BLaER1 (cell line): ENCODE measurements around the gene COL12A1.

Experiments used
- H3K27ac ChIP-seq: shearing (Covaris generic); formaldehyde crosslinking; 2 replicates; pipeline ENCODE4 v1.8.1; 2022
- H3K27me3 ChIP-seq: shearing (Covaris generic); formaldehyde crosslinking; 2 replicates; pipeline ENCODE4 v1.8.1; 2022
- H3K36me3 ChIP-seq: shearing (Covaris generic); formaldehyde crosslinking; 2 replicates; pipeline ENCODE4 v1.8.1; 2022
- H3K4me1 ChIP-seq: shearing (Covaris generic); formaldehyde crosslinking; 2 replicates; pipeline ENCODE4 v1.8.1; 2022
- H3K4me2 ChIP-seq: shearing (Covaris generic); formaldehyde crosslinking; 2 replicates; pipeline ENCODE4 v1.8.1; 2022
- H3K4me3 ChIP-seq: shearing (Covaris generic); formaldehyde crosslinking; 2 replicates; pipeline ENCODE4 v1.8.1; 2022
- H3K9ac ChIP-seq: shearing (Covaris generic); formaldehyde crosslinking; 2 replicates; pipeline ENCODE4 v1.8.1; 2022
- H3K9me3 ChIP-seq: shearing (Covaris generic); formaldehyde crosslinking; 2 replicates; pipeline ENCODE4 v1.8.1; 2022
- H4K20me1 ChIP-seq: shearing (Covaris generic); formaldehyde crosslinking; 2 replicates; pipeline ENCODE4 v1.8.1; 2022
- Cebpa-rat ChIP-seq: shearing (Covaris generic); IDR thresholded peaks from 2 replicates; pipeline ENCODE4 v1.8.1; 2022

COL12A1 gene

DNA sequence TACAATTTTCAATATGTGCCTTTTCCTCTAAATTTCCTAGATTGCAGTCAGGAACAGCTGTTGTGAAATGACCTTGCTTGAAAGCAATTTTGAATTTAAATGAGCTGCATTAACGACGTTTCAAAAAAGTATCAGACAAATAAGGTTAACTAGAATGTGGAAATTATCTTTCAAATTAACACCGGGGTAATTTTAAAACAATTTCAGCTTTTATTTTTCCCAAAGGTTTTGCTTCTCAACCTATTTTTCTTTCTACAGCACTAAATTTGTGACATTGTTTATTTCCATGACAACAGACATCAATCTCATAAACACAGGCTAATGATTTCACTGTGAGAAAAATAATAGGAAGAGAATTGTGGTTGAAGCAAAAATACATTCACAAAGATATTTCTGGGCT, 38.5 kb downstream of the COL12A1 start:
- Histone ChIP-seq H3K36me3 (no peaks in the 10 kb centered on the region), H3K9ac (no peak overlapping the region), H3K27me3 (no peaks in the 10 kb centered on the region), H4K20me1 (no peaks in the 10 kb centered on the region), H3K9me3 (no peaks in the 10 kb centered on the region), H3K4me1 (no peaks in the 10 kb centered on the region), H3K4me3 (no peak overlapping the region), H3K4me2 (no peak overlapping the region), H3K27ac (no peak overlapping the region)
- no peak for TF ChIP-seq Cebpa-rat

DNA sequence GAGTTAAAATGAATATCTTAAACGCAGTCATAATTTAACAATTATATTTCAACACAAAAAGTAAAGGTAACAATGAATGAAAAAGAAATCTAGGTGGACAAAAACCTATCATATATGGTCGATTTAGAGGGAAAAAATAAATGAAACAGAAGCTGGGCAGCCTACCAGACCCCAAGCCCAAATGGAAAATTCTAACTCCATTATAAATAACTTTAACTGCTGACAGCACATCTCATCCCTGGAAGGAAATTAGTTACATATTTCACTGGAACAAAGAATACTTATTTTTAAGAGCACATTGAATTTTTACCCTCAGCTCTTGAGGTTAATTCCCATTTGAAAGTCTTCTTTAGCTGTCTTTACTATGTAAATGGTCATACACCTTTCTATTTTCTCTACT, 39.1 kb downstream of the COL12A1 start:
- no peak for TF ChIP-seq Cebpa-rat
- H4K20me1 ChIP-seq: no peaks in the 10 kb centered on the region
- H3K36me3 ChIP-seq: no peaks in the 10 kb centered on the region
- no peaks in the 10 kb centered on the region for H3K27me3 ChIP-seq
- H3K4me3 ChIP-seq: no peak overlapping the region
- H3K27ac ChIP-seq: no peak overlapping the region
- H3K9ac ChIP-seq: no peak overlapping the region
- H3K9me3 ChIP-seq: no peaks in the 10 kb centered on the region
- H3K4me2 ChIP-seq: no peak overlapping the region
- no peaks in the 10 kb centered on the region for H3K4me1 ChIP-seq

DNA sequence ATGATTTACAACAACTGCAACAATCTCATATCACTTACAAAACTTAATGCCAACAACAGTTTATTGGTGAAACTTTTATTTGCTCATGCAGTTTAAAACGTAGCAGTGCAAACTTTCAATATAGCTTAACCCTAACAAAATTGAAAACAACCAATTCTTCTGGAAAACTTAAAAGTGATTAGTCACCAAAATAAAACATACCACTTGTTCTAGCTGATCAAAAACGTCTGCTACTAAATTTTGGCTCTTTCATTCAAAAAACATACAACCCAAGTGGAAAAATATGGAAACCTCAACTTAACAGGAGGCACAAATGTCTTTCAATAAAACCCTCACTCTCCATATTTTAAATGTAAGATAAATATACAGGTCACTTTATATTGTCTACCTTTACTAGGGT, 39.6 kb downstream of the COL12A1 start:
- no peaks in the 10 kb centered on the region for H3K9me3 ChIP-seq
- H3K4me2 ChIP-seq: no peak overlapping the region
- H3K27ac ChIP-seq: no peak overlapping the region
- no peak overlapping the region for H3K9ac ChIP-seq
- TF ChIP-seq Cebpa-rat: no peak
- no peaks in the 10 kb centered on the region for H3K27me3 ChIP-seq
- H3K36me3 ChIP-seq: no peaks in the 10 kb centered on the region
- H3K4me1 ChIP-seq: no peaks in the 10 kb centered on the region
- H4K20me1 ChIP-seq: no peaks in the 10 kb centered on the region
- no peak overlapping the region for H3K4me3 ChIP-seq

DNA sequence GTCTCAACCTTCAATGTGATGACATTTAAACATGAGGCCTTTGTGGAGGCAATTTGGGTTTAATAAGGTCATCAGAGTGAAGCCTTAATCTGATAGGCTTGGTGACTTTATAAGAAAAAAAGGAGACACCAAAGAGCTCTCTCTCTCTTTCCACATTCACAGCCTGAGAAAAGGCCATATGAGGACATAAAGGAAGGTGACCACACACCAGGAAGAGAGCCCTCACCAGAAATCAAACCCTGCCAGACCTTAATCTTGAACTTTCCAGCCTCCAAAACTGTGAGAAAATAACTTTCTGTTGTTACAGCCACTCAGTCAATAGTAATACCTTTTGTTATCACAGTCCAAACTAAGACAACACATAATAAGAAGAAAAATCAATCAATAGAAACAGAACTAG, 47.7 kb downstream of the COL12A1 start:
- Histone ChIP-seq H3K27ac (no peak overlapping the region), H3K9me3 (no peaks in the 10 kb centered on the region), H4K20me1 (no peaks in the 10 kb centered on the region), H3K36me3 (no peaks in the 10 kb centered on the region), H3K9ac (no peak overlapping the region), H3K27me3 (no peaks in the 10 kb centered on the region), H3K4me2 (no peak overlapping the region), H3K4me1 (no peaks in the 10 kb centered on the region), H3K4me3 (no peak overlapping the region)
- TF ChIP-seq Cebpa-rat: no peak

DNA sequence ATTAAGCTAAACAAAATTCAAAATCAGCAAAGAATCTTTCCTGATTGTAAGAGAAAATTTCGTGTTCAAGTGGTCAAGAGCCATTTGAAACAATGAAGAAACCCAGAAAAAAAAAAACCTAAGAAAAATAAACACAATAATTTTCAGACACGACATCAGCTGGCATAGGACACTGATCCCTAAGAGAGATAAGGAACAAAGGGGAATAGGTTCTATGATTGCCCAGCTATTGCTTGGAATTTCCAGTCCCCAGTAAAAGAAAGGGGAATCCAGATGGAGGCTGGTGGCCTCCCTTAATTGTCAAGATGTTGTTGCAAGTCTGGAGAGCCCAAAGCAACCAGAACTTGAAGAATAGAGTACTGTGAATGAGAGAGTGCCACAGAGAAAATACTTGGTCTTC, 48.5 kb downstream of the COL12A1 start:
- Histone ChIP-seq H3K27me3 (no peaks in the 10 kb centered on the region), H3K4me3 (no peak overlapping the region), H3K4me1 (no peaks in the 10 kb centered on the region), H3K36me3 (no peaks in the 10 kb centered on the region), H3K4me2 (no peak overlapping the region), H3K27ac (no peak overlapping the region), H3K9me3 (no peaks in the 10 kb centered on the region), H4K20me1 (no peaks in the 10 kb centered on the region), H3K9ac (no peak overlapping the region)
- TF ChIP-seq Cebpa-rat: no peak

DNA sequence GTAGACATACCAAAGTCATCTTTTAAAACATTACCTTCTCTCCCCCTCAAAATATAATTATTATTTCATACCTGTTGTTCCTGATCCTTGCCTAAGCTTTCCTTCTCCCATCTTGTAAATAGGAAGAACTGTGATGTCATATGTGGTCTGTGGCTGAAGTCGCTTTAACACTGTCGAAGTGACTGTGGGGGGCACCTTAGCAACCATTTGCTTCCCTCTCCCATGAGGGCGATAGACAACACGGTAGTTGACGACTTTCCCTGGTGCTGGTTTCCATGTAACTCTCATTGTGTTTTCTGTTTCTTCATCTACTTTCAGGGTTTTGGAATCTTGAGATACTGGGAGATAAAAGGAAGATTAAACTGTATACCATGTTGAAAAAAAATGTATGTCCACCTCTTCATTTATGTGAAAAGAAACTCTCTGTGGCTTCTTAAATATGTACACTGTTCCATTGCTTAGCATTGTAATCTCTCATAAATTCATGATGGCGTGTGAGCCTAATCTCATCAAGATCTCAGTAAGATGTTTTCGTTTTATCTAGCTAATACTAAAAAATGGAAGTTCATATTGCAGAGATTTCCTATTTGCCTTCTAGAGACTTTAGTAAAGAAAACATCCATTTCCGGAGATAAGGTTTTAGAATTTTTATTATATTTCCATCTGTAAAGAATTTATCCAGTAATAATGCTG, 49.5 kb downstream of the COL12A1 start:
- TF ChIP-seq Cebpa-rat: no peak
- Histone ChIP-seq H3K27me3 (no peaks in the 10 kb centered on the region), H3K4me1 (no peaks in the 10 kb centered on the region), H3K4me3 (no peak overlapping the region), H3K9ac (no peak overlapping the region), H3K4me2 (no peak overlapping the region), H3K27ac (no peak overlapping the region), H3K9me3 (no peaks in the 10 kb centered on the region), H3K36me3 (no peaks in the 10 kb centered on the region), H4K20me1 (no peaks in the 10 kb centered on the region)

DNA sequence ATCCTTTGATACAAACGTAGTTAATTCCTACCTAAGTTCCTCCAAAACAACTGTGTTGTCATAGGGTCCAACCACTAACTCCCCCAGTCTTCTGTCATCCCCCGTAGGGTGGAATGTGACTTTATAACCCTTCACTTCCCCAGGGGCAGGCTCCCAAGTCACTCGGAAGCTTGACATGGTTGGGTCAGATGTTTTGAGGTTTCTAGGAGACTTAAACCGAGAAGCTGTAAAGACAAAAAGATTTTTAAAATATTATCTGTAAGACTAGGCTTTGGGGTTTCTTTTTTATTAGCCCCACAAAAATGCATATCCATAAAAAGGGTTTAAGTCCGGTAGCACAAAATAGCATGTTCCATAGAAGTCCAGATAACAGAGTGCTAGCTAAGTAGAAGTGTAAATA, 50.2 kb downstream of the COL12A1 start:
- no peak for TF ChIP-seq Cebpa-rat
- H3K36me3 ChIP-seq: no peaks in the 10 kb centered on the region
- H4K20me1 ChIP-seq: no peaks in the 10 kb centered on the region

DNA sequence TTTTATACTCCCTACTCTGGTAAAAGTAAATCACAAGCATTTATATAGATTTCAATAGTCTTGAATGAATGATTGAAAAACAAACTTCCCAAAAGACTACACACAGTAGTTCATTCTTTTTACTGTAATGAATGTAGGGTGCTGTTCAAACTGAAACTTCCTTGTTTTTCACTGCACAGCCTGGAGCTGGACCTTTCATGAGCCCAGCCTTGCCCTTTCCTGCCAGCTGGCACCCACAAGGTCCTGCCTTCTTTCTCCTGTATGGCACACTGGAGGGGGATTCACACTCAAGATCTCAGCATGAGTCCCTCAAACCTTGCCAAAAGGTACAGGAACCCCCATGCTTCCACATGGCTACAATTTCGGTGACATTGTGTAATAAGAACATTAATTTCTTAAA, 50.9 kb downstream of the COL12A1 start:
- H3K4me3 ChIP-seq: no peak overlapping the region
- TF ChIP-seq Cebpa-rat: no peak
- no peaks in the 10 kb centered on the region for H3K9me3 ChIP-seq
- H3K27me3 ChIP-seq: no peaks in the 10 kb centered on the region
- H3K27ac ChIP-seq: no peak overlapping the region
- no peaks in the 10 kb centered on the region for H3K4me1 ChIP-seq
- no peak overlapping the region for H3K4me2 ChIP-seq
- no peaks in the 10 kb centered on the region for H3K36me3 ChIP-seq
- no peaks in the 10 kb centered on the region for H4K20me1 ChIP-seq
- H3K9ac ChIP-seq: no peak overlapping the region

More for the DNA sequence above, 50.2 kb downstream of the COL12A1 start:
- no peaks in the 10 kb centered on the region for H3K27me3 ChIP-seq
- H3K4me2 ChIP-seq: no peak overlapping the region
- H3K9me3 ChIP-seq: no peaks in the 10 kb centered on the region
- H3K4me1 ChIP-seq: no peaks in the 10 kb centered on the region
- H3K4me3 ChIP-seq: no peak overlapping the region
- no peak overlapping the region for H3K9ac ChIP-seq
- H3K27ac ChIP-seq: no peak overlapping the region

DNA sequence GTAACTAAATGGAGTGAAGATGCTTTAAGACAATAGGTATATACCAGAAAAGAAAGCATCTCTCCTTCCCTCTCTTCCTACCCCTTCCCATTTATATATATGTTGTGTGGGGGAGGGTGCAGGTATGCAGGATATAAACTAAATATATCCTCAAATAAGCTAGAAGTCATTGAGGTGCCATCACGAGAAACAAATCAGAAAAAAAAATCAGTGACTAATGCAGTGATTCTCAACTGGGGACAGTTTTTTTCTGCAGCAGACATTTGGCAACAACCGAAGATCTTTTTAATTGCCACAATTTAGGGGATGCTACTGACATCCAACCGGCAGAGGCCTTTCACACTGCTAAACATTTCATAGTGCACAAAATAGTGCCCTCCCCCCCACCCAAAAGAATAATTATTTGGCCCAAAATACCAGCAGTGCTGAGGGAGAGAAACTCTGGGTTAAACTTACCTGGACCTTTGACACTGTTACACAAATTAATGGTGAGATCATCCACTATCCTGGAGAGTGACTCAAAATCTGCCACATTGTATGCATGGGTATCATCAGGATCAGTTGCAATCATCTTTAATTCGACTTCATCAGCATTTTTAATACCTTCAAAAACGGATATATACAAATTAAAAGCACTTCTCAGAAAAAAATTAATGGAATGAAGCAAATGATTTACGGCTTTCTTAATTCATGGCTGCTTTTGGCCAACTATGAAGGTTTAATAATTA, 55.0 kb downstream of the COL12A1 start:
- H3K4me1 ChIP-seq: no peaks in the 10 kb centered on the region
- H3K36me3 ChIP-seq: no peaks in the 10 kb centered on the region
- H3K27me3 ChIP-seq: no peaks in the 10 kb centered on the region
- no peak overlapping the region for H3K27ac ChIP-seq
- no peaks in the 10 kb centered on the region for H3K9me3 ChIP-seq
- no peaks in the 10 kb centered on the region for H4K20me1 ChIP-seq
- TF ChIP-seq Cebpa-rat: no peak
- no peak overlapping the region for H3K4me2 ChIP-seq
- H3K9ac ChIP-seq: no peak overlapping the region
- no peak overlapping the region for H3K4me3 ChIP-seq

DNA sequence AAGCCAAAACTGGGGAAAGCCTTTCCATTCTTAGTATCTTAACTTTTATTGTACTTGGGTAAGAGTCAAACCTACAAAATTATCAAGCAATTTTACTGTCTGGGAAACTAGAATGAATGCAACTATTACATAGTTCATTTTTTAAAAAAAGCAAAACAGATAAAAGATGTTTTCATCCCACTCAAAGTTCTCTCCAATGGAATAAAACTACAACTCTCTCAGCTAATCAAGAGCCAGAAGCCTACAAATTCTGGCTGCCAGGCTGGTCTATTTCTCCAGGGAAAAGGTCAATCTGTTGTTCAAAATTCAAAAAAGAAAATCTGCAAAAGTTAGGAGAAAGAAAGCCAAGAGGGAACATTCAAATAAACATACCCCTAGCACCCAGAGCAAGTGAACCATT, 56.2 kb downstream of the COL12A1 start:
- no peaks in the 10 kb centered on the region for H3K4me1 ChIP-seq
- no peak for TF ChIP-seq Cebpa-rat
- H3K27ac ChIP-seq: no peak overlapping the region
- no peaks in the 10 kb centered on the region for H3K9me3 ChIP-seq
- no peak overlapping the region for H3K4me3 ChIP-seq
- H3K27me3 ChIP-seq: no peaks in the 10 kb centered on the region
- H4K20me1 ChIP-seq: no peaks in the 10 kb centered on the region
- H3K36me3 ChIP-seq: no peaks in the 10 kb centered on the region
- H3K4me2 ChIP-seq: no peak overlapping the region
- no peak overlapping the region for H3K9ac ChIP-seq
